ENCODE data around the gene FGD2. TPM values are rescaled to one million over a fixed set of nuclear protein-coding genes. Genes with fewer than 3 reads are reported as not detected.

The FGD2 gene
- total RNA-seq, 1 experiment from 2014 or later, result 0.10 TPM

DNA sequence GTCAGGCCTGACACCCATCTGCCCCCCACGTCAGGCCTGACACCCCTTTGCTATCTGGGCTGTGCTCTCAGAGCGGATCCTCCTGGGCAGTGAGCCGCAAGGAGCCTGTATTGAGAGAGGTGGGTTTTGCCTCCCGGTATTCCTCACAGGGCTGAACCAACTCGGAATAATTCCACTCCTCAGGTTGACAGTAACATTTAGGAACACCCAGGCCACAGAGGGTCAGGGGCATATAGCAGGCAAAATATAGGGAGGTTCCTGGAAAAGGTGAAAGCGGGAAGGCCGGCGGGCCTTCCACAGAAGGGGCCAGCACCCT, 6.8 kb upstream of the FGD2 start:
- no peak overlapping the region for H3K27ac ChIP-seq (ENCODE audit: low read depth, low read length)
- no peak overlapping the region for H3K4me3 ChIP-seq (replicated peaks in 1 of 2; ENCODE audit: low read depth in 1 of 2, low read length in 2 of 2)
- no peak overlapping the region for H2AFZ ChIP-seq (ENCODE audit: low read depth, low read length, poor library complexity, severe bottlenecking)
- RAD21 ChIA-PET (ENCODE audit: low non-redundant PET in 1 of 2, low total read pairs in 2 of 2, uncharacterized antibody in 2 of 2, unreplicated experiment in 2 of 2), result no interaction called here
- no peaks in the 10 kb centered on the region for H3K9me2 ChIP-seq (ENCODE audit: insufficient read depth)
- H4K20me1 ChIP-seq (ENCODE audit: insufficient read depth), result no peaks in the 10 kb centered on the region
- CTCF ChIA-PET, result no interaction called here
- no peaks in the 10 kb centered on the region for H3K9me3 ChIP-seq (ENCODE audit: control insufficient read depth in 1 of 2, insufficient read depth in 1 of 2, low read depth in 1 of 2, low read length in 2 of 2)
- DNase-seq (ENCODE audit: low read depth, low spot score) (no peak), ATAC-seq (no peak)
- no peaks in the 10 kb centered on the region for H3K79me2 ChIP-seq (ENCODE audit: insufficient read depth, low read length)
- H3K4me2 ChIP-seq (ENCODE audit: low read length), result no peak overlapping the region
- H3K9ac ChIP-seq (ENCODE audit: low read length), result no peak overlapping the region
- no peaks in the 10 kb centered on the region for H3K4me1 ChIP-seq (ENCODE audit: control insufficient read depth in 1 of 2, insufficient read depth in 2 of 2, low read length in 2 of 2)
- TF ChIP-seq, protein P1, sequence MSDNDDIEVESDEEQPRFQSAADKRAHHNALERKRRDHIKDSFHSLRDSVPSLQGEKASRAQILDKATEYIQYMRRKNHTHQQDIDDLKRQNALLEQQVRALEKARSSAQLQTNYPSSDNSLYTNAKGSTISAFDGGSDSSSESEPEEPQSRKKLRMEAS (IDR thresholded peaks at IDR 0.05), result no peak
- TF ChIP-seq, protein P2, sequence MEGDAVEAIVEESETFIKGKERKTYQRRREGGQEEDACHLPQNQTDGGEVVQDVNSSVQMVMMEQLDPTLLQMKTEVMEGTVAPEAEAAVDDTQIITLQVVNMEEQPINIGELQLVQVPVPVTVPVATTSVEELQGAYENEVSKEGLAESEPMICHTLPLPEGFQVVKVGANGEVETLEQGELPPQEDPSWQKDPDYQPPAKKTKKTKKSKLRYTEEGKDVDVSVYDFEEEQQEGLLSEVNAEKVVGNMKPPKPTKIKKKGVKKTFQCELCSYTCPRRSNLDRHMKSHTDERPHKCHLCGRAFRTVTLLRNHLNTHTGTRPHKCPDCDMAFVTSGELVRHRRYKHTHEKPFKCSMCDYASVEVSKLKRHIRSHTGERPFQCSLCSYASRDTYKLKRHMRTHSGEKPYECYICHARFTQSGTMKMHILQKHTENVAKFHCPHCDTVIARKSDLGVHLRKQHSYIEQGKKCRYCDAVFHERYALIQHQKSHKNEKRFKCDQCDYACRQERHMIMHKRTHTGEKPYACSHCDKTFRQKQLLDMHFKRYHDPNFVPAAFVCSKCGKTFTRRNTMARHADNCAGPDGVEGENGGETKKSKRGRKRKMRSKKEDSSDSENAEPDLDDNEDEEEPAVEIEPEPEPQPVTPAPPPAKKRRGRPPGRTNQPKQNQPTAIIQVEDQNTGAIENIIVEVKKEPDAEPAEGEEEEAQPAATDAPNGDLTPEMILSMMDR (IDR thresholded peaks at IDR 0.05 in 2 of 3, conservative IDR thresholded peaks at IDR 0.05 in 1 of 3; ENCODE audit: borderline replicate concordance in 1 of 3, insufficient read depth in 1 of 3, low read depth in 2 of 3, low read length in 2 of 3), result no peak
- TF ChIP-seq ZNF274 (IDR thresholded peaks at IDR 0.05; ENCODE audit: low read depth, low read length) (no peak), SP1 (IDR thresholded peaks at IDR 0.05; ENCODE audit: low read depth) (no peak), TCF7L2 (IDR thresholded peaks at IDR 0.05; ENCODE audit: borderline replicate concordance, extremely low read depth, insufficient read depth, insufficient read length) (no peak), EZH2phosphoT487 (IDR thresholded peaks at IDR 0.05; ENCODE audit: borderline replicate concordance) (no peak), ELF1 (IDR thresholded peaks at IDR 0.05; ENCODE audit: borderline replicate concordance, low read depth) (no peak), SRF (IDR thresholded peaks at IDR 0.05; ENCODE audit: low read depth) (no peak), POLR2A (IDR thresholded peaks at IDR 0.05; ENCODE audit: borderline replicate concordance, extremely low read depth, insufficient read depth, insufficient read length) (no peak), JUND (IDR thresholded peaks at IDR 0.05) (no peak), RAD21 (IDR thresholded peaks at IDR 0.05; ENCODE audit: low read depth) (no peak), CBX3 (IDR thresholded peaks at IDR 0.05; ENCODE audit: low read depth) (no peak)
- TF ChIP-seq, protein P3, sequence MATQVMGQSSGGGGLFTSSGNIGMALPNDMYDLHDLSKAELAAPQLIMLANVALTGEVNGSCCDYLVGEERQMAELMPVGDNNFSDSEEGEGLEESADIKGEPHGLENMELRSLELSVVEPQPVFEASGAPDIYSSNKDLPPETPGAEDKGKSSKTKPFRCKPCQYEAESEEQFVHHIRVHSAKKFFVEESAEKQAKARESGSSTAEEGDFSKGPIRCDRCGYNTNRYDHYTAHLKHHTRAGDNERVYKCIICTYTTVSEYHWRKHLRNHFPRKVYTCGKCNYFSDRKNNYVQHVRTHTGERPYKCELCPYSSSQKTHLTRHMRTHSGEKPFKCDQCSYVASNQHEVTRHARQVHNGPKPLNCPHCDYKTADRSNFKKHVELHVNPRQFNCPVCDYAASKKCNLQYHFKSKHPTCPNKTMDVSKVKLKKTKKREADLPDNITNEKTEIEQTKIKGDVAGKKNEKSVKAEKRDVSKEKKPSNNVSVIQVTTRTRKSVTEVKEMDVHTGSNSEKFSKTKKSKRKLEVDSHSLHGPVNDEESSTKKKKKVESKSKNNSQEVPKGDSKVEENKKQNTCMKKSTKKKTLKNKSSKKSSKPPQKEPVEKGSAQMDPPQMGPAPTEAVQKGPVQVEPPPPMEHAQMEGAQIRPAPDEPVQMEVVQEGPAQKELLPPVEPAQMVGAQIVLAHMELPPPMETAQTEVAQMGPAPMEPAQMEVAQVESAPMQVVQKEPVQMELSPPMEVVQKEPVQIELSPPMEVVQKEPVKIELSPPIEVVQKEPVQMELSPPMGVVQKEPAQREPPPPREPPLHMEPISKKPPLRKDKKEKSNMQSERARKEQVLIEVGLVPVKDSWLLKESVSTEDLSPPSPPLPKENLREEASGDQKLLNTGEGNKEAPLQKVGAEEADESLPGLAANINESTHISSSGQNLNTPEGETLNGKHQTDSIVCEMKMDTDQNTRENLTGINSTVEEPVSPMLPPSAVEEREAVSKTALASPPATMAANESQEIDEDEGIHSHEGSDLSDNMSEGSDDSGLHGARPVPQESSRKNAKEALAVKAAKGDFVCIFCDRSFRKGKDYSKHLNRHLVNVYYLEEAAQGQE (IDR thresholded peaks at IDR 0.05; ENCODE audit: low read depth), result no peak
- TF ChIP-seq, protein P4, sequence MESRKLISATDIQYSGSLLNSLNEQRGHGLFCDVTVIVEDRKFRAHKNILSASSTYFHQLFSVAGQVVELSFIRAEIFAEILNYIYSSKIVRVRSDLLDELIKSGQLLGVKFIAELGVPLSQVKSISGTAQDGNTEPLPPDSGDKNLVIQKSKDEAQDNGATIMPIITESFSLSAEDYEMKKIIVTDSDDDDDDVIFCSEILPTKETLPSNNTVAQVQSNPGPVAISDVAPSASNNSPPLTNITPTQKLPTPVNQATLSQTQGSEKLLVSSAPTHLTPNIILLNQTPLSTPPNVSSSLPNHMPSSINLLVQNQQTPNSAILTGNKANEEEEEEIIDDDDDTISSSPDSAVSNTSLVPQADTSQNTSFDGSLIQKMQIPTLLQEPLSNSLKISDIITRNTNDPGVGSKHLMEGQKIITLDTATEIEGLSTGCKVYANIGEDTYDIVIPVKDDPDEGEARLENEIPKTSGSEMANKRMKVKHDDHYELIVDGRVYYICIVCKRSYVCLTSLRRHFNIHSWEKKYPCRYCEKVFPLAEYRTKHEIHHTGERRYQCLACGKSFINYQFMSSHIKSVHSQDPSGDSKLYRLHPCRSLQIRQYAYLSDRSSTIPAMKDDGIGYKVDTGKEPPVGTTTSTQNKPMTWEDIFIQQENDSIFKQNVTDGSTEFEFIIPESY (IDR thresholded peaks at IDR 0.05; ENCODE audit: extremely low read depth, insufficient replicate concordance, low read length), result no peak
- TF ChIP-seq, protein P5, sequence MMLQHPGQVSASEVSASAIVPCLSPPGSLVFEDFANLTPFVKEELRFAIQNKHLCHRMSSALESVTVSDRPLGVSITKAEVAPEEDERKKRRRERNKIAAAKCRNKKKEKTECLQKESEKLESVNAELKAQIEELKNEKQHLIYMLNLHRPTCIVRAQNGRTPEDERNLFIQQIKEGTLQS (IDR thresholded peaks at IDR 0.05), result no peak
- no peaks in the 10 kb centered on the region for H3K36me3 ChIP-seq (ENCODE audit: control insufficient read depth in 1 of 2, insufficient read depth in 2 of 2, low read length in 2 of 2)
- POLR2A ChIA-PET, result no interaction called here
- H3K27me3 ChIP-seq (ENCODE audit: insufficient read depth, low read length), result no peaks in the 10 kb centered on the region
- no TSS peak for BruUV-seq (replicated peaks)
- intact Hi-C loops (cut with micrococcal nuclease), result no loop called here
